ENCODE measurements around the gene CTCF.

Gene CTCF

DNA sequence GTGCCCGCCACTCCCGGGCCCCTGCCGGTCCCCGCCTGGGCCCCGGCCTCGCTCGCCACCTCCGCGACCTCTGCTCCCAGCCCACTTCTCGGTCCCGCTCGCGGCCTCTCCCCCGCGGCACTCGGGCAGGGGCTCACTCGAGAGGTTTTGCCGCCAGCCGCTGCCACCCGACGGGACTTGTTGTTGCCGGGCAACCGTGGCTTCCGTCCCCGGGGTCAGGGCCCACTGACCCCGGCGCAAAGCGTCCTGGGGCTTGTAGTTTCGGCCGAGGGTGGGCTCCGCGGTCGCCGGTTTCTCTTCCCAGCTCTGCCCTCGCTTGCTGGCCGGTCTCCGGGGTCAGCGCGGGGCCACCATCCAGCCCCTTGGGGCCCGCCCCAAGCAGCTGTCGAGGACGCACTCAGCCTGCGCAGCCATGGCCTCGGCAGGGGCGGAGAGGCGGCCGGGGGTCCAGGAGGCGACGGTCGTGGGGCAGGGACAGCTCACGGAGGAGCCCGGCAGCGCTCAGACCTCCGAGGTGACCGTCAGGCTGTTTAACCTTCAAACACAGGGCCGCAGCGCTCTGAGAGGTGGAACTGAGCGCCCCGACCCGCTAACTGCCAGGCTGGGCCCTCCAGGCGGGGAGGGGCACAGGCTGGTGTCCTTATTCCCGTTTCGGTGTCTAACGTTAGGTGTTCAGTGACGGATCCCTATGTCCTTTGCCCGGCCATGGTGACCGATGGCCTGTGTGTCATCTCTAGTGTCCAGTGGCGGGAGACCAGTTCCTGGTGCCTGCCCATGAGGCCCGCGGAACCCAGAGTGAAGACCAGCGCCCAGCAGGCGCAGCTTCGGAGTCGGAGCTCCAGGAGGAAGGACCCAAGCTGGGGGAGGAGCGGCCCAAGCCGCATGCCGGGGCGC, 104.5 kb downstream of the CTCF start, which contains the start of the genes C16orf86 and ENKD1:
Gene C16orf86 (plus strand): TSS at position 256 of the 894 bp plus-strand sequence. CDS start 157 bp downstream, at position 413.
Gene ENKD1 (minus strand): TSS at position 192 of the 894 bp plus-strand sequence. CDS start 308 bp downstream, outside the sequence.
- DNase-seq: peak; percentile 62

DNA sequence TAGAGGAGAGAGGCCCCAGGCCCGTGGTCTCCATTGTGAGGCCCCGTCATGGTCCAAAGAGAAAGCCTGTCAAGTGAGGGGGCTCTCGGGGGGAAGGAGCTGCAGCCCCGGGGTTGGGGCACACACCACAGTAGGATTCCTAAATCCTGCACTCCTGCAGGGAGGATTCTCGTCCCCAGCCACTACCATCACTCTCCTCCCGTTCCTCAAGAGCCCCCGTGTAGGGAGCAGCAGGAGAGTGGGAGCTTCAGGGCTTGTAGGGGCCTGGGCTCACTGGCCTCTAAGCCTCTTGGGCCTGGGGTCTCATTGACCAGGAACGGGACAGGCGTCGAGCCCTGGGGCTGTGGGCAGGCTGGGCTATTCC, 105.1 kb downstream of the CTCF start:
- no peak for DNase-seq

- peak; percentile 60 for DNase-seq
Measured at GRCh38 chr16:67667817-67668494, 105.6 kb downstream of the CTCF start.

- DNase-seq: no peak
Measured at GRCh38 chr16:67668495-67669157, 106.3 kb downstream of the CTCF start.

DNA sequence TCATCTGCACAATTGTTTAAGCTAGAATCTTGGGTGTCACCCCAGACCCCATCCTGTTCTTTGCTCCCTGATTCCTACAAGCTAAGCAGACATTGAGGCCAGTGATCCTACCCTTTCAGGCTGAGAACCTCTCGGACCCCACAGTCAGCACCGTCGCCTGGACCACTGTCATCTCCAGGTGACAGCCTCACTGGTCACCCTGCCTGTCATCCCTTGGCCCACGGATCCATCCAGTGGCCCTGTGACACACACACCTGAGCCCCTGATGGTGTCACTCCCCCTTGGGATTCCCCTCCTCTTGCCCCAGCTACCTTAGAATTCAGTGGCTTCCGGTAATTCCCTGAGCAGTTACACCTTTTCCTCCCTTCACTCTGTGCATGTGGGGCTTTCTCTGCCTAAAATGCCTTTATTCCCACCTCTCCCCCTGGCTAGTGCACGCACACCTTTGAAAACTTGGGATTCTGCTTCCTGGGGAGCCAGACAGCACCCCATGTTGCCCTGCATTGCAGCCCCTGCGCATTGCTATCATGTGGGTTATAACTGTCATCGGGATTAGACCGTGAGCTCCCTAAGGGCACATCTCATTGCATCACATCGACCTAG, 107.3 kb downstream of the CTCF start:
- DNase-seq: no peak

DNA sequence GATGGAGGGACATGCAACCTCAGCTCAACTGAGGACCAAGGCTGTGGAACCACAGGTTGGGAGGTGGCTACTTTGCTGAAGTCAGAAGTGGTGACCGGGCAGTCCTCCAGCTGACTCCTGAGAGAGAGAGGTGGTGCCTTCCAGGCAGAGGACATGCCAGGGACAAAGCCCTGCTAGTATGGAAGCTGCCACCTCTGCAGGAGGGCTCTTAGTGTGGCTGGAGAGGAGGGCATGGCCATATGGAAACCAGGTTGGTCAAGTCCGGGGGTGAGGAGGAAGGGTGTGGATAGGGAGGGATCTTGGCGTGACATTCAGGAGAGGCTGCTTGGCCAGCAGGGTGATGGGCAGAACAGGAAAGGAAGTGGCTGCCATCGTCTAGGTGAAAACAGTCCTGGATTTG, 110.0 kb downstream of the CTCF start:
- no peak for DNase-seq

DNA sequence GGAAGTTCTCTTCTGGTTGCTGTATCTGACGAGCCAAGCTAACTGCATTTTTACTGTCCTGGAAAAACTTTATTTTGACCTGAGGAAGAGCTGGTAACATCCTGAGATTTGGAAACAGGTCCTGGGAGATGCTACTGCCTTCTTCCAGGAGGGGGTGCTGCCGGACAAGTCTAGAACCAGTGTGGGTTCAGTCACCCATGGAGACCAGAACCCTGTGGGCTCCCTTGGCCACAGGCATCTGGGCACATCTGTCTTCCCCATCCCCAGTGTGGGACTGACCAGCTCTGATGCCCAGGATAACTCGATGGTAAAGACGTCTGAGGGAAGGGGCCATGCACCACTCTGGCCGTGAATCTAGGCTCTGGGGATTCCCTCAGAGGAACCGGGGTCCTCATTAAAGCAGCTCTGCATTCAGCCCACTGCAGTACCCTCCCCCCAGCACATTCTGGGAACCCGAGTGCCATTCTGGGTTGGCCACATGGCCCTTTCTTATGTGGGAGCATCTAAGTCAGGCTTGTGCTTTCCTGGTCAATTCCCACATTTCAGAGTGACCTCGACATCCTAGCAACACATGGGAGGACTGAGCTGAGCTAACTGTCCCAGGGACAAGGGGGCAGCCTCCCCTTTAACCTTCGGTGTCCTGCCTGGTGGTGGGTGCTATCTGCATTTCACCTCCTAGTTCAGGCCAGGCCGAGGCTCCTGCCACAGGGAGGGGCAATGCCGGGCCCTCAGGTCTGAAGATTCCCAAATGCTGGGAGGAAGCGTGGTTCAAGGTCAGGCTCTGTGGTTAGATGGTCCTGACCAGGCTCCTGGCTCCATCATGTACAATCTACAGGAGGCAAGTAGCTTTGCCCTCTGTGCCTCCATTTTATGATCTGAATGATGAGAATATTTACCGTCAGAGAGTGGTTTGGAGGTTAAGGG, 110.7 kb downstream of the CTCF start:
- DNase-seq: no peak

DNA sequence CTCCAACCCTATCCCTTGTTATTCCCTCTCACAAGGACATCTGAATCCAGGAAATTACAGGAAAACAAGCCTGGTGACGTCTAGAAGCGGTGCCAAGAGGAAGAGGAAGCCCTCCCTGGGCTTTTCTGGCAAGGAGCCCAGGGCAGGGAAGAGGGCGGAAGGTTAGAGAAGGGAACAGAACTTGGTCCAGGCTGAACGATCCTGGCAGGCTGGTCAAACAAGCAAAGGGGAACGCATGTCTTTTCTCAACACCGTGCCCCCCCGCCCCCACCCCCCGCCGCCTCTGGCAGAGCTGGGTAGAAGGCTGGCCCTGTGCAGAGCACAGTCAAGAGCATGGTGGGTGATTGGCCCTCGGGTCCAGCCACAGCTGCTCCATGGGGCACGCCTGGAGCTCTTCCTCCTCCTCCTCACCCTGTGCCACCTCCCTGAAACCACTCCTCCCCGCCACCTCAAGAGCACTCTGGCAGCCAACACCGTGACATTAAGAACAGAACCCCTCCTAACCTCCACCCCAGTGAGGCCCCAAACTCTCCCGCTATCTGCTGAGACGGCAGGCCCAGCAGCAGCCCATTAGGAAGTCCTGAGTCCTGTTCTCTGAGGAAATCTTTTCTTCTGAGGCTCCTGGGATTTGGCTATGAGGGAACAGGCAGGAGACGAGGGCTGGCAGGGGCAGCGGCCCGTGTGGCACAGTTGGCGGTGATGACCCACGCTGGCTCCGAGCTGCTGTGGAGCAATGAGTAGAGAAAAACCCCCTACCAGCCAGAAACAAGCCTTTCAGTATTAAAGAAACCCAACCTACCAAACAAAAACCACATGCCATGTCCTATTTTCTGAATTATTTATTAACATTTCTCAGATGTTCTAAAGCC, 111.6 kb downstream of the CTCF start:
- no peak for DNase-seq

- DNase-seq: no peak
Measured at GRCh38 chr16:67674851-67675578, 112.7 kb downstream of the CTCF start.

GRCh38 chr16:67675579-67675935, 113.2 kb downstream of the CTCF start:
- no peak for DNase-seq

GRCh38 chr16:67675999-67676398, 113.7 kb downstream of the CTCF start:
- no peak for DNase-seq

GRCh38 chr16:67676516-67676915, 114.2 kb downstream of the CTCF start:
- no peak for DNase-seq

GRCh38 chr16:67676939-67677338, 114.6 kb downstream of the CTCF start:
- DNase-seq: no peak

DNA sequence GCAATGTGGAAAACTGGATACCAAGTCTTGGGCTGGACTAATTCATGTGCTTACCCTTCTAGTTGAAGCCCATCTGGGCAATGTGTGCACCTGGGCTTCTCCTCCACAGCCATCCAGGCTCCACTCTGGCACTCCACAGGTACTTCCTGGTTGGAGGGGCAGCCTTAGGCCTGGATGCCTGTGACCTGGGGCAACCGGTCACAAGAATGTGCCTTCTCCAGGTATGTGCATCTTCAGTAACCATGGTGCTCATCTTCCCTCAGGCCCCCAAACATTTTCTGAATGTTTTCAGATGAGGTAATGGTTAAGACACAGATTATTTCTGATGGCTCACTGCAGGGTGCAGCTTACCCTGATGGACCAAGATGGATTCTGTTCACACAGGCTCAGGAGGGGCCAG, 115.4 kb downstream of the CTCF start:
- no peak for DNase-seq

DNA sequence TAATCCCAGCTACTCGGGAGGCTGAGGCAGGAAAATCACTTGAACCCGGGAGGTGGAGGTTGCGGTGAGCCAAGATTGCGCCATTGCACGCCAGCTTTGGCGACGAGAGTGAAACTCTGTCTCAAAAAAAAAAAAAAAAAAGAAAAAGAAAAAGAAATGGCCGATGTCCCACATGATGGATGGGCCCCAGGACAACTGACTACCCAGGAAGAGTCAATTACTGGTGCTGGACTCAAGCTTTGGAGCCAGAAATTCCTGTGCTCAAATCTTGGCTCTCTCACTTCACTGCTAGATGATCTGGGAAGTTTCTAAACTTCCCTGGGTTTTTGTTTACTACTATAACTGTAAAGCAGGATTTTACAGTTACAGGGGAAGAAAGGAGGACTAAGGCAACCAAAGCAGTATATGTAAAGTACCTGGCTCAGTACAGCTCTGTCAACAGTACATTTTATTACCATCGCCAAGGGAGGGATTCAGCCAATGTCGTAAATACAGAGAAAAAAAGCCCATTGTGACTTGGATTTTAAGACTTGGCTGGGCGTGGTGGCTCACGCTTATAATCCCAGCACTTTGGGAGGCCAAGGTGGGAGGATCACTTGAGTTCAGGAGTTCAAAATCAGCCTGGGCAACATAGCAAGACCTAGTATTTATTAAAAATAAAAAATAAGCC, 116.2 kb downstream of the CTCF start:
- DNase-seq: no peak

DNA sequence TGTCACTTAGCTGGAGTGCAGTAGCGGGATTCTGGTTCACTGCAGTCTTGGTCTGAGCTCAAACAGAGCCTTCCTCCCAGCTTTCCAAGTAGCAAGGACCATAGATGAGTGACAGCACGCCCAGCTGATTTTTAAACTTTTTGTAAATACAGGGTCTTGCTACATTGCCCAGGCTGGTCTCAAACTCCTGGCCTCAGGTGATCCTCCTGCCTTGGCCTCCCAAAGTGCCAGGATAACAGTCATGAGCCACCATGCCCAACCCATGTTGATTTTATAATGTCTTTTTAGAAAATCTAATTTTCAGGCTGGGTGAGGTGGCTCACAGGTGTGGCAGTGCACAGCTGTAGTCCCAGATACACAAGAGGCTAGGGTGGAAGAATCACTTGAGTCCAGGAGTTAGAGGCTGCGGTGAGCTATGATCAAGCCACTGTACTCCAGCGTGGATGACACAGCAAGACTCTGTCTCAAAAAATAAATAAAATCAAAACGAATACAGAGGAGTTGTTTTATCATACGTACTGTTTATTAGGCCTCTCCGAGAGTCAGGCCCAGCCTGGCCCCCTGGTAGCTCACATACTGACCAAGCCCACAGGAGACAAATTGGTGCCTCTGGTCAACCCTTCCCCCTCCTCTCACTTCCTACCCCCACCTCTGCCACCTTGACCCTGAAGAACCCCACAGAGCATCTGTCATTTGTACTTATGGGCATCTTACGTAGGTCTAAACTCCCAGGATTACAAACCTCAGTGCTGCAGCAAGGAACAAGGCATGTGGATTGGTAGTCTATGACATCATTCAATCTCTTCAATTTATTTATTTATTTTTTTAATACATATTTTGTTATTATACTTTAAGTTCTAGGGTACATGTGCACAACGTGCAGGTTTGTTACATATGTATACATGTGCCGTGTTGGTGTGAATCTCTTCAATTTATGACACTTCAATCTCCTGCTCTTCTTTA, 117.9 kb downstream of the CTCF start:
- no peak for DNase-seq

DNA sequence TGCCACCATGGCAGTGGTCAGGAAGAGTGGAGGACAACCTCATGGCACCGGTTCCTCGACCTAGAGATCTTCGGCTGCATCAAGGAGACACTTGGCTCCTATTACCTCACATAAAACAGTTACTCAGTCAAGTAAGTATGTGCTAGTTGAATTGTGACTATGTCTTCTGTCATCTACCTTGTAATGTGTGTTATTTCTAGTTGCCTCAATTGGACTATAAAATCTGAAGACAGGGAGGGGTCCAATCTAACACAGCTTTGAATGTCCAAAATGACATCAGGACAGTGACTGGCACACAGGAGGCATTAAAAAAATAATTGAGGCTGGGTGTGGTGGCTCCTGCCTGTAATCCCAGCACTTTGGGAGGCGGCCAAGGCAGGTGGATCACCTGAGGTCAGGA, 121.4 kb downstream of the CTCF start:
- DNase-seq: no peak

DNA sequence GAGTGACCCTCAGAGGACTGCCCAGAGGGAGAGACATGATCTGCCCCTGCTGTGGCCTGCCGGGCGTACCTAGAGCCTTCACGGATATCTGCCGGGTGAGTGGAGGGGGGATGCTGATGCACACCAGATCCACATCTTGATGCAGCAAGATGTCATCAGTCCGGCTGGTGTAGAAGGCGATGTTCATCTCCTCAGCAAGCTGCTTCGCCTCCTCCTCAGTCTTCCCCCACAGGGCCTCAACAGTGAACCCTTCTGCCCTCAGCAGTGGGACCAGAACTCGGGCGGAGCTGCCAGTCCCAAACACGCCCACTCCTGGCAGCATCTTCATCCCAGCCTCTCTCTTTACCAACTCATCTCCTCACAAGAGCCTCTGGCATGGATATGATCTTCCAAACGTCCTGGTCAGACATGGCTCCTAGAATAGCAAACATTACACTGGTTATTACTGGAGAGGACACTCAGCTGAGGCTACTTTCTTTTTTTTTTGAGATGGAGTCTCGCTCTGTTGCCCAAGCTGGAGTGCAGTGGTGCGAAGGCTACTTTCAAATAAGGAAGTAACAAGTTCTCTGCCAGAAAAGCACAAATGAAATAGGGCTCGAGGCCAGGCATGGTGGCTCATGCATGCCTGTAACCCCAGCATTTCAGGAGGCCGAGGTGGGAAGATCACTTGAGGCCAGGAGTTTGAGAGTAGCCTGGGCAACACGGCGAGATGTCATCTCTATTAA, 123.2 kb downstream of the CTCF start:
- no peak for DNase-seq
